PFSK-1 (cell line): Measurements from ENCODE around the gene FOXN3.

Experiments used
- FOXP2 ChIP-seq: optimal IDR thresholded peaks from 2 replicates; pipeline ENCODE3; 2011; ENCODE audit warnings: borderline replicate concordance, control low read depth, inconsistent platforms; ENCODE audit not compliant: insufficient read depth; ENCODE audit errors: extremely low read length, extremely low read depth
- POLR2AphosphoS5 ChIP-seq: IDR thresholded peaks from 2 replicates; pipeline ENCODE4 v1.6.1; 2012; ENCODE audit warnings: low read depth, mild to moderate bottlenecking, control low read depth, low read length, moderate library complexity
- REST ChIP-seq, 2 experiments: IDR thresholded peaks; 2 replicates each; pipeline versions ENCODE4 v1.6.1 to v1.8.0; 2011 to 2012; ENCODE audit warnings: low read depth in 2 of 2, low read length in 2 of 2, control low read depth in 1 of 2, inconsistent platforms in 1 of 2, mild to moderate bottlenecking in 1 of 2, moderate library complexity in 1 of 2; ENCODE audit not compliant: insufficient read depth in 1 of 2
- SIN3A ChIP-seq: IDR thresholded peaks from 2 replicates; pipeline ENCODE4 v1.6.1; 2012; ENCODE audit warnings: mild to moderate bottlenecking, low read length, moderate library complexity, borderline replicate concordance; ENCODE audit not compliant: insufficient read depth
- TAF1 ChIP-seq: IDR thresholded peaks from 2 replicates; pipeline ENCODE4 v1.6.1; 2012; ENCODE audit warnings: low read length, control low read depth, borderline replicate concordance; ENCODE audit not compliant: insufficient read depth

FOXN3 gene

GRCh38 chr14:89134640-89135039 lies 282.4 kb downstream of the FOXN3 start:
- no peak for TF ChIP-seq REST (IDR thresholded peaks at IDR 0.05; ENCODE audit: insufficient read depth in 1 of 2, low read depth in 2 of 2, low read length in 2 of 2)
- TF ChIP-seq POLR2AphosphoS5: no peak
- no peak for TF ChIP-seq FOXP2
- TF ChIP-seq TAF1: no peak
- TF ChIP-seq SIN3A: no peak

DNA sequence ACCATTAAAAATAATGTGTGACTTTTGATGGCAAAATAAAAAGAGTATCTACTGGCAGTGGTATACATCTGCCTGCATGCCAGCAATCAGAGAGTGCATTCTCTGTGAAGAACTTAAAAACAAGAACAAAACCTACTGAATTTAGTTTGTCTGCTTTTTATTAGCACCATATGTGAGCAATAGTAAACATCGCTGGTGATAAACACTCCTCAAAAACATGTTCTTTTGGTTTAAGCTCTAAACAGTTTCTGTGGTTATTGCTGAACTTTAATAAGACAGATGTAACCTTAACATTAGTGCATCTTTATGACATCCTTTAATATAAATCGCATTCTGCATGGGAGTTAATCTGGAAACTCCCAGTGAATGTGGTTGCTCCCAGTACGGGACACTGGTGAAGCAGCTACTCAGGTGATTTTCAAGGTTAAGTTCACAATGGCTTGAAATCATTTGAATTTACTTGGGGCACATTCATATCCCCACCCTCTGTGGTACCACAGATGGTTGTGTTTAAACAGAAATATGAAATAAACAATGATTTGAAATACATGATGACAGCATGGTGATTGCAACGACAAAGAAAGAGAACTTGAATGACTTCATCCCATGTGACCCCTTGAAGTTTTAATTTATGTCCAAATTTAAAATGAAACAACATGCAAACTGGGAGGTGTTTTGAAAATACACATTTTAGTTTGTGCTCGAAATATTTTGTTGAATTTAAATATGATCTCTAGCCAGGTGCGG lies 285.9 kb downstream of the FOXN3 start:
- no peak for TF ChIP-seq POLR2AphosphoS5

GRCh38 chr14:89129570-89129969 lies 287.5 kb downstream of the FOXN3 start:
- TF ChIP-seq REST (IDR thresholded peaks at IDR 0.05; ENCODE audit: insufficient read depth in 1 of 2, low read depth in 2 of 2, low read length in 2 of 2): no peak
- TF ChIP-seq FOXP2: no peak
- no peak for TF ChIP-seq TAF1
- TF ChIP-seq SIN3A: no peak
- no peak for TF ChIP-seq POLR2AphosphoS5

DNA sequence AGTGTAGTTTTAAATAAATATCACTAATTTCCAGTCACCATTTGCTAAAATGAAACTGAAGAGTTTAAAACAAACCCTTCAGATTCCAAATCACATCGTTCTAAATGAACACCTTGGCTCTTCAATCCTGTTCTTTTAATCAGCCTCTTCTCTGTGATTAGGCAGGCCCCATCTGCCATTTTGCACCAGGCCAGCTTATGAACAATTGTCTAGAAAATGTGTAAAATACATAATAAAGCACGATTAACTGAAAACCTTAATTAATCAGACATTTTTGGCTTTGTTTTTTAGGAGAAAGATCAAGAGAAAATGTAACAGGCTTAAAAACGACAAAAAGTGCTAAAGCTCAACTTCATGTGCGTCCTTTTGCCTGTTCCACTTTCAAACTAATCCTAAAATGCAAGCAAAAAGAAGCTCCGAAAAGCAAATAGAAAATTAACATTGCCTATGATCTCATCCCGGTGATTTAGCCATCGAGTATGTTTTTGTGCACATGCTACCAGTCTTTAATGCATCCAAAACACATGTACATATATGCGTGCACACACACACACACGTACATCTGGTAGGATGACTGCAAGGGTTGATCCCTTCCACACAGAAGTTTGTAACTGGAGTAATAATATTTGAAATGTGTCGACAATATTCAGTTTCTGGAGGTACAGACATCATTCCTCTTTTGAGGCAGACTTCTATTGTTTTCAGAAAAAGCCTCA lies 288.6 kb downstream of the FOXN3 start:
- TF ChIP-seq TAF1 (no peak), FOXP2 (no peak), REST (IDR thresholded peaks at IDR 0.05; ENCODE audit: insufficient read depth in 1 of 2, low read depth in 2 of 2, low read length in 2 of 2) (no peak)

GRCh38 chr14:89126461-89126860 lies 290.6 kb downstream of the FOXN3 start:
- TF ChIP-seq FOXP2 (no peak), TAF1 (no peak), POLR2AphosphoS5 (no peak), SIN3A (no peak), REST (IDR thresholded peaks at IDR 0.05; ENCODE audit: insufficient read depth in 1 of 2, low read depth in 2 of 2, low read length in 2 of 2) (no peak)
